GM12878 (cell line): ENCODE data around the gene TMC5. TPM values are rescaled to one million over a fixed set of nuclear protein-coding genes. Genes with fewer than 3 reads are reported as not detected.

Experiments used
- ATAC-seq: fragments of 200-7000 bp; cut with Tn5 transposase; 3 replicates; pipeline ENCODE4 v1.9.1; 2020; ENCODE audit warnings: mild to moderate bottlenecking, moderate library complexity
- BruUV-seq: library from RNA; stranded (reverse); fragments of 400-500 nt; replicated peaks from 2 replicates; lab custom pipeline; 2021; lab: Mats Ljungman, UMichigan
- CTCF ChIA-PET: fragments of 300-600 bp; sonication (Branson Sonifier 250); formaldehyde crosslinking; extraction: SDS; loops from one replicate; lab custom pipeline; 2021; ENCODE audit warnings: inconsistent platforms; lab: Yijun Ruan, JAX
- POLR2A ChIA-PET: fragments of 350-600 bp; formaldehyde crosslinking; extraction: SDS; loops from one replicate; lab custom pipeline; 2021; ENCODE audit warnings: inconsistent platforms; lab: Charles Lee
- RAD21 ChIA-PET: fragments of 300-600 bp; sonication (Branson Sonifier 250); formaldehyde crosslinking; loops from one replicate; lab custom pipeline; 2023; ENCODE audit warnings: antibody characterized with exemption; ENCODE audit not compliant: unreplicated experiment; lab: Charles Lee
- SMC1A ChIA-PET: fragments of 300-600 bp; sonication (Branson Sonifier 250); formaldehyde crosslinking; loops from one replicate; lab custom pipeline; 2023; ENCODE audit not compliant: unreplicated experiment, uncharacterized antibody; lab: Charles Lee
- DNase-seq: peaks from one replicate; pipeline ENCODE4 v3.0.0-alpha.2; 2011; ENCODE audit warnings: low read depth, low spot score
- FAIRE-seq: peaks from 3 replicates; lab custom pipeline; 2011; peaks lifted over from hg19 to GRCh38; lab: Jason Lieb, UNC
- H2AFZ ChIP-seq: 2 replicates; pipeline ENCODE4 v1.6.0; 2011; ENCODE audit warnings: low read depth, low read length, control low read depth; ENCODE audit not compliant: control insufficient read depth
- H3K27ac ChIP-seq: 2 replicates; pipeline ENCODE4 v1.5.1; 2011; ENCODE audit warnings: control low read depth; ENCODE audit not compliant: control insufficient read depth, insufficient read depth
- H3K27me3 ChIP-seq, 2 experiments: replicated peaks in 1 of 2; 2 replicates each; pipeline versions ENCODE4 v1.6.0 to v1.6.1; 2011; ENCODE audit warnings: low read length in 1 of 2; ENCODE audit not compliant: control insufficient read depth in 2 of 2, insufficient read depth in 2 of 2
- H3K36me3 ChIP-seq, 2 experiments: 2 replicates each; pipeline ENCODE4 v1.5.1; 2011; ENCODE audit warnings: low read length in 1 of 2; ENCODE audit not compliant: control insufficient read depth in 2 of 2, insufficient read depth in 2 of 2
- H3K4me1 ChIP-seq: 2 replicates; pipeline ENCODE4 v1.6.1; 2011; ENCODE audit warnings: mild to moderate bottlenecking, low read length, moderate library complexity, mixed read lengths; ENCODE audit not compliant: control insufficient read depth, insufficient read depth
- H3K4me2 ChIP-seq: 2 replicates; pipeline ENCODE4 v1.6.0; 2011; ENCODE audit warnings: control low read depth; ENCODE audit not compliant: control insufficient read depth, insufficient read depth
- H3K4me3 ChIP-seq: fragments of 200-600 bp; sonication (generic); 2 replicates; pipeline ENCODE4 v1.5.1; 2016
- H3K79me2 ChIP-seq: 2 replicates; pipeline ENCODE4 v1.6.0; 2011; ENCODE audit warnings: low read length; ENCODE audit not compliant: control insufficient read depth, insufficient read depth
- H3K9ac ChIP-seq: 2 replicates; pipeline ENCODE4 v1.8.0; 2011; ENCODE audit warnings: low read length, control low read depth, mixed read lengths; ENCODE audit not compliant: control insufficient read depth, insufficient read depth
- H3K9me3 ChIP-seq: replicated peaks from 3 replicates; pipeline ENCODE4 v1.5.1; 2011; ENCODE audit warnings: mild to moderate bottlenecking, low read length; ENCODE audit not compliant: control insufficient read depth, insufficient read depth
- H4K20me1 ChIP-seq: 2 replicates; pipeline ENCODE4 v1.6.0; 2011; ENCODE audit not compliant: control insufficient read depth, insufficient read depth
- EZH2 ChIP-seq: IDR thresholded peaks from 2 replicates; pipeline ENCODE4 v1.6.1; 2012; ENCODE audit warnings: low read depth, mild to moderate bottlenecking, control low read depth, inconsistent platforms, low read length, borderline replicate concordance; ENCODE audit not compliant: control insufficient read depth
- FOS ChIP-seq: IDR thresholded peaks from 3 replicates; pipeline ENCODE4 v1.6.1; 2011; ENCODE audit warnings: borderline replicate concordance; ENCODE audit not compliant: insufficient read length; ENCODE audit errors: extremely low read depth
- FOXM1 ChIP-seq: IDR thresholded peaks from 2 replicates; pipeline ENCODE4 v1.6.1; 2012; ENCODE audit warnings: low read depth, mild to moderate bottlenecking, inconsistent platforms, low read length, moderate library complexity
- HDAC2 ChIP-seq: fragments of 200-600 bp; sonication (generic); IDR thresholded peaks from 2 replicates; pipeline ENCODE4 v1.6.1; 2017
- KDM1A ChIP-seq: fragments of 200-600 bp; sonication (generic); IDR thresholded peaks from 2 replicates; pipeline ENCODE4 v1.6.1; 2016; ENCODE audit warnings: borderline replicate concordance
- MTA2 ChIP-seq: fragments of 450-650 bp; IDR thresholded peaks from 2 replicates; pipeline ENCODE4 v1.6.1; 2016; ENCODE audit warnings: low read depth, mild to moderate bottlenecking, moderate library complexity
- NR2C2 ChIP-seq: IDR thresholded peaks from 2 replicates; pipeline ENCODE4 v1.6.1; 2011; ENCODE audit warnings: borderline replicate concordance, low read depth; ENCODE audit not compliant: control insufficient read depth, insufficient read length
- WRNIP1 ChIP-seq: IDR thresholded peaks from 2 replicates; pipeline ENCODE4 v1.6.1; 2011; ENCODE audit warnings: low read depth, low read length, improper control_type of control experiment, borderline replicate concordance
- WGBS: methylation state at CpG from one replicate; pipeline ENCODE4 v1.1.6; 2016; ENCODE audit warnings: low lambda C conversion rate; ENCODE audit not compliant: insufficient replicate concordance, insufficient coverage; ENCODE audit errors: missing lambda C conversion rate; 5-methylcytosine and 5-hydroxymethylcytosine counted together
- in situ Hi-C: fragments of 300-500 bp; cut with MboI; formaldehyde crosslinking; loops from 9 replicates; pipeline ENCODE4 v1.14.3; 2018; ENCODE audit warnings: mixed read lengths
- intact Hi-C: fragments of 100-400 bp; cut with micrococcal nuclease; formaldehyde crosslinking; loops from one replicate; pipeline ENCODE4 v1.14.2; 2022; ENCODE audit not compliant: unreplicated experiment
- polyA plus RNA-seq, 11 experiments: library from polyadenylated mRNA; depleted of rRNA in 4 of 11; unstranded in 6 of 11; stranded (reverse) in 5 of 11; fragments of >200 nt; fragmentation: Nextera tagmentation in 4 of 11; fragmentation: Illumina TruSeq in 1 of 11; extraction: Ambion mirVana in 4 of 11; extraction: Trizol in 1 of 11; gene quantifications; 1 replicate in 1 of 11; 2 replicates in 10 of 11; pipeline versions ENCODE4 v1.2.1 to v1.2.3, GENCODE V29; 2011 to 2016; ENCODE audit warnings: inconsistent platforms in 2 of 11, missing spikeins in 2 of 11, low read depth in 1 of 11
- total RNA-seq, 4 experiments: library from RNA; depleted of rRNA in 3 of 4; stranded (reverse); fragments of >200 nt in 3 of 4; fragmentation: Illumina TruSeq in 1 of 4; extraction: Trizol in 1 of 4; gene quantifications; 2 replicates each; pipeline versions ENCODE4 v1.2.1 to v1.2.3, GENCODE V29; 2013 to 2021
- TF ChIP-seq, protein P1 (sequence below): fragments of 450-650 bp; IDR thresholded peaks from 2 replicates; pipeline ENCODE4 v1.6.1; 2017; ENCODE audit warnings: mild to moderate bottlenecking, low read depth, inconsistent platforms; ENCODE audit not compliant: poor library complexity, severe bottlenecking

The TMC5 gene
- total and polyA plus RNA-seq, 10 of the 15 experiments (the other 5 are each of a cell fraction or from before 2014, with no cell fraction given) = 0.01 to 0.10 (median 0.07) TPM; not detected in 5

DNA sequence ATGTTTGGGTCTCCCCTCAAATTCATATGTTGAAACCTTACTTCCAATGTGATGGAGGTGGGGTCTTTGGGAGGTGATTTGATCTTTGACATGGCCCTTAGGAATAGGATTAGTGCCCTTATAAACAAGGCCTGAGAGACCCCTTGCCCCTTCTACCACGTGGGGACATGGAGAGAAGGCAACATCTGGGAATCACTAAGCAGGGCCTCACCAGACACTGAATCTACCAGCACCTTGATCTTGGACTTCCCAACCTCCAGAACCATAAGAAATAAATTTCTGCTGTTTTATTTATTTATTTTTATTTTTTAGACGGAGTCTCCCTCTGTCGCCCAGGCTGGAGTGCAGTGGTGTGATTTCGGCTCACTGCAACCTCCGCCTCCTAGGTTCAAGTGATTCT, 64.1 kb downstream of the TMC5 start:
- ChIA-PET SMC1A (no interaction called here), POLR2A (no interaction called here), RAD21 (no interaction called here), CTCF (interaction anchor here (1.0 kb wide), 1 partner anchor 21 kb away, joined by 3 read pairs; no protein-coding TSS in a partner anchor)
- WGBS = 70% methylated on average over 5 of the region's 5 CpGs
- Histone ChIP-seq H3K4me1 (no peaks in the 10 kb centered on the region), H3K9ac (no peak overlapping the region), H3K9me3 (no peaks in the 10 kb centered on the region), H3K36me3 (no peaks in the 10 kb centered on the region), H3K27ac (no peak overlapping the region), H4K20me1 (no peaks in the 10 kb centered on the region), H3K79me2 (no peaks in the 10 kb centered on the region), H2AFZ (no peak overlapping the region), H3K4me2 (no peak overlapping the region), H3K27me3 (no peaks in the 10 kb centered on the region)
- no peak for DNase-seq
- no peak for ATAC-seq
- intact Hi-C loops = no loop called here
- no peak for FAIRE-seq
- TF ChIP-seq NR2C2 = no peak
- TF ChIP-seq KDM1A = no peak
- no peak for TF ChIP-seq EZH2
- no peak for TF ChIP-seq FOXM1
- TF ChIP-seq, protein P1, sequence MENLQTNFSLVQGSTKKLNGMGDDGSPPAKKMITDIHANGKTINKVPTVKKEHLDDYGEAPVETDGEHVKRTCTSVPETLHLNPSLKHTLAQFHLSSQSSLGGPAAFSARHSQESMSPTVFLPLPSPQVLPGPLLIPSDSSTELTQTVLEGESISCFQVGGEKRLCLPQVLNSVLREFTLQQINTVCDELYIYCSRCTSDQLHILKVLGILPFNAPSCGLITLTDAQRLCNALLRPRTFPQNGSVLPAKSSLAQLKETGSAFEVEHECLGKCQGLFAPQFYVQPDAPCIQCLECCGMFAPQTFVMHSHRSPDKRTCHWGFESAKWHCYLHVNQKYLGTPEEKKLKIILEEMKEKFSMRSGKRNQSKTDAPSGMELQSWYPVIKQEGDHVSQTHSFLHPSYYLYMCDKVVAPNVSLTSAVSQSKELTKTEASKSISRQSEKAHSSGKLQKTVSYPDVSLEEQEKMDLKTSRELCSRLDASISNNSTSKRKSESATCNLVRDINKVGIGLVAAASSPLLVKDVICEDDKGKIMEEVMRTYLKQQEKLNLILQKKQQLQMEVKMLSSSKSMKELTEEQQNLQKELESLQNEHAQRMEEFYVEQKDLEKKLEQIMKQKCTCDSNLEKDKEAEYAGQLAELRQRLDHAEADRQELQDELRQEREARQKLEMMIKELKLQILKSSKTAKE = no peak
- TF ChIP-seq WRNIP1 = no peak
- TF ChIP-seq FOS = no peak
- TF ChIP-seq HDAC2 = no peak
- TF ChIP-seq MTA2 = no peak
- TF ChIP-seq, all 136 proteins: peak for 0
- in situ Hi-C loops = no loop called here
- BruUV-seq = no TSS peak
- no peak overlapping the region for H3K4me3 ChIP-seq
